NCI-H2227 (cell line): ENCODE data around the gene POU3F2.

Experiments used
- DNase-seq: peaks from one replicate; lab custom pipeline; 2025; ENCODE audit not compliant: unreplicated experiment; lab: John Stamatoyannopoulos, UW

Gene POU3F2

GRCh38 chr6:98834060-98835031 is at the start of gene POU3F2:
Gene POU3F2 (plus strand): TSS chr6:98834574. CDS start chr6:98834874, 300 bp downstream.
- DNase-seq, result peak; percentile 96

- peak; percentile 20 for DNase-seq
Observed at GRCh38 chr6:98787435-98787834, 46.9 kb upstream of the POU3F2 start.

GRCh38 chr6:98787961-98788360 is 46.4 kb upstream of the POU3F2 start:
- DNase-seq, result peak; percentile 9

GRCh38 chr6:98794307-98794842 is 40.0 kb upstream of the POU3F2 start:
- no peak for DNase-seq

GRCh38 chr6:98797217-98797994 is 37.0 kb upstream of the POU3F2 start:
- no peak for DNase-seq

- DNase-seq, result no peak
Observed at GRCh38 chr6:98800866-98801265, 33.5 kb upstream of the POU3F2 start.

- no peak for DNase-seq
Observed at GRCh38 chr6:98808541-98809210, 25.7 kb upstream of the POU3F2 start.

- no peak for DNase-seq
Observed at GRCh38 chr6:98812220-98812619, 22.2 kb upstream of the POU3F2 start.

- DNase-seq, result no peak
Observed at GRCh38 chr6:98816799-98817198, 17.6 kb upstream of the POU3F2 start.

GRCh38 chr6:98821756-98822405 is 12.5 kb upstream of the POU3F2 start:
- DNase-seq, result no peak

- no peak for DNase-seq
Observed at GRCh38 chr6:98823428-98824161, 10.8 kb upstream of the POU3F2 start.

GRCh38 chr6:98824162-98824901 is 10.0 kb upstream of the POU3F2 start:
- peak; percentile 18 for DNase-seq

- no peak for DNase-seq
Observed at GRCh38 chr6:98824902-98825599, 9.3 kb upstream of the POU3F2 start.

GRCh38 chr6:98825600-98826230 is 8.7 kb upstream of the POU3F2 start:
- no peak for DNase-seq

GRCh38 chr6:98827295-98828159 is 6.8 kb upstream of the POU3F2 start:
- peak; percentile 17 for DNase-seq

- no peak for DNase-seq
Observed at GRCh38 chr6:98828211-98828788, 6.1 kb upstream of the POU3F2 start.

- peak; percentile 37 for DNase-seq
Observed at GRCh38 chr6:98828941-98829411, 5.4 kb upstream of the POU3F2 start.
